CD4-positive, alpha-beta memory T cell (primary cell): ENCODE results near the gene FHOD3. TPM values are rescaled to one million over a fixed set of nuclear protein-coding genes. Genes with fewer than 3 reads are reported as not detected.

Source experiments
- CTCF ChIA-PET: fragments of 350-600 bp; sonication (Branson Sonifier 250); formaldehyde crosslinking; loops from one replicate; lab custom pipeline; 2021; ENCODE audit warnings: inconsistent platforms; ENCODE audit not compliant: partially characterized antibody; lab: Charles Lee
- POLR2A ChIA-PET: fragments of 350-600 bp; sonication (Branson Sonifier 250); formaldehyde crosslinking; loops from one replicate; lab custom pipeline; 2021; ENCODE audit not compliant: partially characterized antibody; lab: Charles Lee
- DNase-seq, 5 donors: peaks; one replicate each; pipeline versions ENCODE4 v3.0.0 to v3.0.0-alpha.2; 2020 to 2022; ENCODE audit warnings: mixed read lengths in 1 of 5
- H3K27ac ChIP-seq: one replicate; pipeline ENCODE4 v1.7.0; 2013; ENCODE audit warnings: low read depth, low read length
- H3K27me3 ChIP-seq: 2 replicates; pipeline ENCODE4 v1.7.0; 2013; ENCODE audit warnings: mild to moderate bottlenecking, low read length, moderate library complexity; ENCODE audit not compliant: insufficient read depth
- H3K36me3 ChIP-seq: 2 replicates; pipeline ENCODE4 v1.7.0; 2013; ENCODE audit warnings: mild to moderate bottlenecking, low read length, moderate library complexity; ENCODE audit not compliant: insufficient read depth
- H3K4me1 ChIP-seq: 2 replicates; pipeline ENCODE4 v1.7.0; 2013; ENCODE audit warnings: mild to moderate bottlenecking, low read length, moderate library complexity; ENCODE audit not compliant: insufficient read depth
- H3K4me3 ChIP-seq, 2 donors: one replicate each; pipeline ENCODE4 v1.7.0; 2013; ENCODE audit warnings: low read length in 2 of 2, mild to moderate bottlenecking in 1 of 2
- H3K9me3 ChIP-seq, 2 donors: one replicate each; pipeline ENCODE4 v1.7.0; 2013; ENCODE audit warnings: low read length in 2 of 2, control low read depth in 1 of 2; ENCODE audit not compliant: control insufficient read depth in 1 of 2
- H3K27ac Mint-ChIP-seq, 7 donors: one replicate each; pipeline ENCODE4 v1.8.0; 2020 to 2021; ENCODE audit warnings: mixed read lengths in 7 of 7, mild to moderate bottlenecking in 6 of 7, inconsistent platforms in 3 of 7, moderate library complexity in 3 of 7
- H3K27me3 Mint-ChIP-seq, 2 donors: one replicate each; pipeline ENCODE4 v1.8.0; 2020 to 2021; ENCODE audit warnings: mixed read lengths in 2 of 2
- H3K36me3 Mint-ChIP-seq, 2 donors: one replicate each; pipeline ENCODE4 v1.8.0; 2020 to 2021; ENCODE audit warnings: mixed read lengths in 2 of 2, inconsistent platforms in 1 of 2, mild to moderate bottlenecking in 1 of 2
- H3K4me1 Mint-ChIP-seq, 4 donors: one replicate each; pipeline ENCODE4 v1.8.0; 2020 to 2021; ENCODE audit warnings: mixed read lengths in 4 of 4, mild to moderate bottlenecking in 1 of 4
- H3K4me3 Mint-ChIP-seq, 8 donors: one replicate each; pipeline ENCODE4 v1.8.0; 2020 to 2021; ENCODE audit warnings: mixed read lengths in 8 of 8, mild to moderate bottlenecking in 7 of 8, moderate library complexity in 6 of 8, inconsistent platforms in 3 of 8
- H3K9me3 Mint-ChIP-seq, 8 donors: one replicate each; pipeline ENCODE4 v1.8.0; 2020 to 2021; ENCODE audit warnings: mixed read lengths in 8 of 8, mild to moderate bottlenecking in 5 of 8, inconsistent platforms in 3 of 8, moderate library complexity in 1 of 8
- intact Hi-C: fragments of 100-400 bp; cut with micrococcal nuclease; formaldehyde crosslinking; loops from one replicate; pipeline ENCODE4 v1.15.1; 2023
- polyA plus RNA-seq, 2 donors: library from polyadenylated mRNA; unstranded; fragments of 300-500 nt; fragmentation: Illumina TruSeq; gene quantifications; one replicate each; pipeline ENCODE4 v1.2.3, GENCODE V29; 2021
- total RNA-seq, 2 experiments: library from RNA; stranded (reverse); gene quantifications; one replicate each; pipeline ENCODE4 v1.2.3, GENCODE V29; 2021

The FHOD3 gene
- total and polyA plus RNA-seq, 4 experiments from 2014 or later = not detected

- no peaks in the 10 kb centered on the region for H3K4me1 ChIP-seq
- H3K27me3 Mint-ChIP-seq = peaks cover 3 to 7% of the 10 kb centered on the region in 2 donors
- no peak for DNase-seq
- ChIA-PET POLR2A (no interaction called here), CTCF (no interaction called here)
- no peak overlapping the region for H3K27ac ChIP-seq
- H3K36me3 ChIP-seq = no peaks in the 10 kb centered on the region
- no peak overlapping the region for H3K4me3 ChIP-seq
- intact Hi-C loops = no loop called here
- H3K36me3 Mint-ChIP-seq = no peaks in the 10 kb centered on the region
- H3K27me3 ChIP-seq = no peaks in the 10 kb centered on the region
- H3K9me3 ChIP-seq = no peaks in the 10 kb centered on the region
- peaks cover 0 to 7% (median 0%) of the 10 kb centered on the region in 8 donors for H3K9me3 Mint-ChIP-seq
- no peak overlapping the region for H3K27ac Mint-ChIP-seq
- no peak overlapping the region for H3K4me3 Mint-ChIP-seq
- no peaks in the 10 kb centered on the region for H3K4me1 Mint-ChIP-seq
Observed at GRCh38 chr18:36648803-36649202, 351.3 kb downstream of the FHOD3 start.

- intact Hi-C loops = no loop called here
- no peak for DNase-seq
- H3K4me3 Mint-ChIP-seq = no peak overlapping the region
- H3K27ac Mint-ChIP-seq = no peak overlapping the region
- Histone ChIP-seq H3K4me1 (no peaks in the 10 kb centered on the region), H3K9me3 (no peaks in the 10 kb centered on the region), H3K27me3 (no peaks in the 10 kb centered on the region), H3K36me3 (no peaks in the 10 kb centered on the region), H3K27ac (no peak overlapping the region), H3K4me3 (no peak overlapping the region)
- H3K4me1 Mint-ChIP-seq = no peaks in the 10 kb centered on the region
- peaks cover 0 to 7% (median 0%) of the 10 kb centered on the region in 8 donors for H3K9me3 Mint-ChIP-seq
- ChIA-PET POLR2A (no interaction called here), CTCF (no interaction called here)
- no peaks in the 10 kb centered on the region for H3K36me3 Mint-ChIP-seq
- H3K27me3 Mint-ChIP-seq = peaks cover 3 to 7% of the 10 kb centered on the region in 2 donors
Observed at GRCh38 chr18:36649205-36649604, 351.7 kb downstream of the FHOD3 start.

- intact Hi-C loops = no loop called here
- peaks cover 0 to 7% of the 10 kb centered on the region in 2 donors for H3K27me3 Mint-ChIP-seq
- no peaks in the 10 kb centered on the region for H3K36me3 Mint-ChIP-seq
- DNase-seq = no peak
- no peaks in the 10 kb centered on the region for H3K4me1 Mint-ChIP-seq
- CTCF ChIA-PET = no interaction called here
- Histone ChIP-seq H3K4me3 (no peak overlapping the region), H3K4me1 (no peaks in the 10 kb centered on the region), H3K27me3 (no peaks in the 10 kb centered on the region), H3K9me3 (no peaks in the 10 kb centered on the region), H3K36me3 (no peaks in the 10 kb centered on the region), H3K27ac (no peak overlapping the region)
- H3K4me3 Mint-ChIP-seq = no peak overlapping the region
- no peak overlapping the region for H3K27ac Mint-ChIP-seq
- POLR2A ChIA-PET = no interaction called here
- H3K9me3 Mint-ChIP-seq = peaks cover 0 to 7% (median 0%) of the 10 kb centered on the region in 8 donors
Observed at GRCh38 chr18:36650266-36650665, 352.8 kb downstream of the FHOD3 start.

DNA sequence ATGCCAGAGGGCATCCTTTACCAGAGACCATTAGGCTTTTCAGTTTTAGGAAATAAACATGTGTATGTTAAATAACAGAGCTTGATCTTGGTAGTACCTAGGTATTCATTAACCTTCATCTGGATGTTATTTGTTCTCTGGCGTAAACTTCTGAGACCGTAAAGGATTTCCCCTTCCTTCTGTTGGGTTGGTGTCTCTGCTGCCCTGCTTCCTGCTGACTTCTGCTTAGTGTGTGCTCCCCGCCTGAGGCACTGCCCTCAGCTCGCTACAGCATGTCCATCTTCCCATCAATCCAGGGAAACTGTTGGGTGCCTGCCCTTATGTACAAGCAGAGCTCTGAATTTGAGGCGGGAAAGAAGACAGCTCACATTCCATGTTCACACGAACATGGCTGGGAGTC lies 353.4 kb downstream of the FHOD3 start:
- Mint-ChIP-seq H3K27me3 (peaks cover 0 to 7% of the 10 kb centered on the region in 2 donors), H3K9me3 (peaks cover 0 to 7% (median 0%) of the 10 kb centered on the region in 8 donors)

DNA sequence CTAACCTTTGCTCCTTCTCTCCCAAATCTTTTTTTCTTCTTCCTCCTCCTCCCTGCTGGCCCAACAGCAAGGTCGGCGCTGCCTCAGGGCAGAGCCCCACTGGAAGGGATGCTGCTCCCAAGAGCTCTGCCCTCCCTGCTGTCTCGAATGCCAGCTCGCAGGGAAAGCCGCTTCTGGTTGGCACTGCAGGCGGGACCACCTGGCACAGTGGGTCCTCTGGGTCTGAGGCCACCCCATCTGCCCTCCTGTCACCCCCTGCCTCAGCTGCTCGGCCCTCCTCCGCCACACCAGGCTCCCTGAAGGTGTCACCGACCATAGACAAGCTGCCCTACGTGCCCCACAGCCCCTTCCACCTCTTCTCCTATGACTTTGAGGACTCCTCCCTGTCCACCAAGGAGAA lies 355.0 kb downstream of the FHOD3 start:
- Mint-ChIP-seq H3K36me3 (no peaks in the 10 kb centered on the region), H3K4me3 (no peak overlapping the region), H3K4me1 (no peaks in the 10 kb centered on the region), H3K27ac (no peak overlapping the region), H3K27me3 (peaks cover 0 to 7% of the 10 kb centered on the region in 2 donors), H3K9me3 (peaks cover 0 to 4% (median 0%) of the 10 kb centered on the region in 8 donors)
- ChIA-PET CTCF (interaction anchor here (1.0 kb wide), 1 partner anchor 35 kb away, joined by 3 read pairs; no protein-coding TSS in a partner anchor), POLR2A (no interaction called here)
- DNase-seq = no peak
- Histone ChIP-seq H3K9me3 (no peaks in the 10 kb centered on the region), H3K4me3 (no peak overlapping the region), H3K27me3 (no peaks in the 10 kb centered on the region), H3K27ac (no peak overlapping the region), H3K4me1 (no peaks in the 10 kb centered on the region), H3K36me3 (no peaks in the 10 kb centered on the region)
- intact Hi-C loops = no loop called here

More for the DNA sequence above, 353.4 kb downstream of the FHOD3 start:
- no peak overlapping the region for H3K4me3 ChIP-seq
- no peaks in the 10 kb centered on the region for H3K27me3 ChIP-seq
- Mint-ChIP-seq H3K4me1 (no peaks in the 10 kb centered on the region), H3K27ac (no peak overlapping the region), H3K36me3 (no peaks in the 10 kb centered on the region), H3K4me3 (no peak overlapping the region)
- H3K4me1 ChIP-seq = no peaks in the 10 kb centered on the region
- ChIA-PET CTCF (no interaction called here), POLR2A (no interaction called here)
- no peaks in the 10 kb centered on the region for H3K9me3 ChIP-seq
- no peak for DNase-seq
- H3K36me3 ChIP-seq = no peaks in the 10 kb centered on the region
- intact Hi-C loops = no loop called here
- H3K27ac ChIP-seq = no peak overlapping the region

DNA sequence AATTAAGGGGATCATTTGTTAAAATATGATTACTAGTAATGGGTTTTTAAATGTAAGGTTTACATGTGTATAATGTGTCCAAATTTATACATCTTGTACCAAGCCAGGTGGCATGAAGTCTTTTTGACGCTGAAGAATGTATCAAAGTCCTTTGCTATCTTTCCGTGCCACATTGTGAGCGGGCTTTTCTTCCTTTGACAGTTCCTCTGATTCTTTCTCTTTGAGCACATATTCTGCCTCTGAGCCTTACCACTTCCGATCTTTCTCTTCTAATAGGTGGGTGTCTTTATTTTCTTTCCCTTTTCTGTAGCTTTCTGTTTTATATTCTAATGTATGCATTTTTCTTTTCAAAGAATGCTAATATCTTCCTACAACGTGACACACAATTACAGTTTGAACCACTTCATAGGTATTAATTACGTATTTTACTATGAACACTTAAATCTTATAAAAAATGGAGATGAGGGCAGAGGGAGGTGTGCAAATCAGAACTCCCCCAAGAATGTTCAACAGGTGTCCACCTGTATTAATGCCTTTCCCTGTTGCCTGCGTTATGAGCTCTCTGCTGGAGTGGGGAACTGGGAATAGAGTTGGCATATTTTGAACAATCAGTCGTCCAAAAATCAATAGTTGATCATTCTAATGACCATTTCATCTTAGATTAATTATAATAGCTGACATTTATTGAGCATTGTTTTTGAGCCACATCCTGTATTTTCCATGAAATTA lies 355.8 kb downstream of the FHOD3 start:
- POLR2A ChIA-PET = no interaction called here

DNA sequence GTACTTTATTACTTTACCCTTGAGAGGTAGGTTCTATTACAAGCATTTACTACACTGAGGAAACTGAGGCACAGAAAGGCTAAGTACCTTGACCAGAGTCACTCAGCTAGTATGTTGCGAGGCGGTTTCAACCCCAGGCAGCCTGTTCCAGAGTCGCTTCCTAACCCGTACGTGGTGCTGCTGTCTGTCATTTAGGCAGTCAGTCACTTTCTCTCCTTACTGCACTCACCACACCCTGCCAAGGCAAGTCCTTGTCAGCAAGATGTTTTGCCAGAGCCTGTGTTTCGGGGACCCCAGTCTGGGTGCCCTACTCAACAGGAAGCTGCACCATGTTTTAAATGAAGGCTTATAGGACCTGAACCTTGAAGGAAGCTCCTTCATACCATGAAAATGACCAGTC lies 356.4 kb downstream of the FHOD3 start:
- Mint-ChIP-seq H3K36me3 (no peaks in the 10 kb centered on the region), H3K27ac (no peak overlapping the region), H3K27me3 (peaks cover 0 to 8% of the 10 kb centered on the region in 2 donors), H3K4me3 (no peak overlapping the region), H3K4me1 (no peaks in the 10 kb centered on the region), H3K9me3 (peaks cover 0 to 4% (median 0%) of the 10 kb centered on the region in 8 donors)
- intact Hi-C loops = no loop called here
- no peaks in the 10 kb centered on the region for H3K27me3 ChIP-seq
- H3K9me3 ChIP-seq = no peaks in the 10 kb centered on the region
- H3K27ac ChIP-seq = no peak overlapping the region
- ChIA-PET POLR2A (no interaction called here), CTCF (interaction anchor here (1.0 to 1.2 kb wide), 2 partner anchors 8 to 14 kb away, joined by 3 read pairs; no protein-coding TSS in a partner anchor)
- H3K4me1 ChIP-seq = no peaks in the 10 kb centered on the region
- no peaks in the 10 kb centered on the region for H3K36me3 ChIP-seq
- no peak for DNase-seq
- no peak overlapping the region for H3K4me3 ChIP-seq

More for the DNA sequence above, 355.8 kb downstream of the FHOD3 start:
- H3K4me1 Mint-ChIP-seq = no peaks in the 10 kb centered on the region
- no peaks in the 10 kb centered on the region for H3K9me3 ChIP-seq
- H3K36me3 ChIP-seq = no peaks in the 10 kb centered on the region
- no peak overlapping the region for H3K4me3 ChIP-seq
- intact Hi-C loops = no loop called here
- CTCF ChIA-PET = no interaction called here
- peaks cover 0 to 5% of the 10 kb centered on the region in 2 donors for H3K27me3 Mint-ChIP-seq
- H3K4me3 Mint-ChIP-seq = no peak overlapping the region
- no peaks in the 10 kb centered on the region for H3K27me3 ChIP-seq
- no peak for DNase-seq
- H3K4me1 ChIP-seq = no peaks in the 10 kb centered on the region
- H3K27ac Mint-ChIP-seq = no peak overlapping the region
- no peak overlapping the region for H3K27ac ChIP-seq
- H3K9me3 Mint-ChIP-seq = peaks cover 0 to 4% (median 0%) of the 10 kb centered on the region in 8 donors
- H3K36me3 Mint-ChIP-seq = no peaks in the 10 kb centered on the region
